ENCODE measurements around the gene KRT76. TPM values are rescaled to one million over a fixed set of nuclear protein-coding genes. Genes with fewer than 3 reads are reported as not detected.

Gene KRT76
- total and polyA plus RNA-seq, 7 donors = not detected

DNA sequence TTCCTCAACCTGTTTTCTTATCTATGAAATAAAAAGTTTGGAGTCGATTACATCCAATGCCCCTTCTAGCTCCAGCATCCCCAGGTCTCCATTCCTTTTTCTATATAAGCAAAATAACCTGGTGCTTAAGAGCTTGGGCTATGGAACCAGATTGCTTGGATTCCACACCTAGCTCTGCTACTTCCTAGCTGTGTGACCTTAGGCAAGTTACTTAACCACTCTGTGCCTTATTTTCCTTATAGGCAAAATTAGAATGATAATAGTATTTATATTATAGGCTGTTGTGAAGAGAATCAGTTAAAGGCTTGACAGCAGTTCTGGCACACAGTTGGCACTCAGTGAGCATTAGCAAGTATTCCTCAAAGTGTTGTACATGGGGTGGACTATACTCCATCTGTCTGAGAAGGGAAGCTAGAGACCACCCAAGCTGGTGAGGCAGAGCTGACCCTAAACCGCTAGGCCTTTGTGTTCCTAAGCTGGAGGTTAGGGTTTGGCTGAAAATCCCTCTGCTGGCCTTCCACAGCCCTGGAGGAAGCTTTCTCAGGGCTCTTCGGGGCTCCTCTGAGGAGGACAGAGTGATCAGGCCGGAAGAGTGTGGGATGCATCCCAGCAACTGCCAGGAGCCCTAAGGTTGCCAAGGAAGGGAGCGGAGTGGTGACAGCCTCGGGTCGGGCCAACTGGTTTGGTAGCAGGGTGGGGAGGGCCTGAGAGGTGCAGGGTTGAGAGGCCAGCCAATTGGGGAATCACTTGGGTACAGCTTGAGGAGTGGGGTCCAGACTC lies 42.8 kb upstream of the KRT76 start:
- Histone ChIP-seq H3K4me1 (no peaks in the 10 kb centered on the region), H3K4me3 (no peak overlapping the region), H3K27ac (no peak overlapping the region), H3K27me3 (ENCODE audit: insufficient read depth in 3 of 3, low read length in 2 of 3) (peaks cover 0 to 58% (median 9%) of the 10 kb centered on the region in 3 donors), H3K36me3 (ENCODE audit: insufficient read depth in 1 of 2, low read depth in 1 of 2) (no peaks in the 10 kb centered on the region), H3K9me3 (no peaks in the 10 kb centered on the region)
- intact Hi-C loops (cut with DNase I) = no loop called here
- 68 to 76% (median 72%) methylated on average over 7 of the region's 7 CpGs for WGBS, 3 donors
- DNase-seq (no peak), ATAC-seq (no peak)
- TF ChIP-seq, protein P1, sequence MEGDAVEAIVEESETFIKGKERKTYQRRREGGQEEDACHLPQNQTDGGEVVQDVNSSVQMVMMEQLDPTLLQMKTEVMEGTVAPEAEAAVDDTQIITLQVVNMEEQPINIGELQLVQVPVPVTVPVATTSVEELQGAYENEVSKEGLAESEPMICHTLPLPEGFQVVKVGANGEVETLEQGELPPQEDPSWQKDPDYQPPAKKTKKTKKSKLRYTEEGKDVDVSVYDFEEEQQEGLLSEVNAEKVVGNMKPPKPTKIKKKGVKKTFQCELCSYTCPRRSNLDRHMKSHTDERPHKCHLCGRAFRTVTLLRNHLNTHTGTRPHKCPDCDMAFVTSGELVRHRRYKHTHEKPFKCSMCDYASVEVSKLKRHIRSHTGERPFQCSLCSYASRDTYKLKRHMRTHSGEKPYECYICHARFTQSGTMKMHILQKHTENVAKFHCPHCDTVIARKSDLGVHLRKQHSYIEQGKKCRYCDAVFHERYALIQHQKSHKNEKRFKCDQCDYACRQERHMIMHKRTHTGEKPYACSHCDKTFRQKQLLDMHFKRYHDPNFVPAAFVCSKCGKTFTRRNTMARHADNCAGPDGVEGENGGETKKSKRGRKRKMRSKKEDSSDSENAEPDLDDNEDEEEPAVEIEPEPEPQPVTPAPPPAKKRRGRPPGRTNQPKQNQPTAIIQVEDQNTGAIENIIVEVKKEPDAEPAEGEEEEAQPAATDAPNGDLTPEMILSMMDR (IDR thresholded peaks at IDR 0.05) = no peak

DNA sequence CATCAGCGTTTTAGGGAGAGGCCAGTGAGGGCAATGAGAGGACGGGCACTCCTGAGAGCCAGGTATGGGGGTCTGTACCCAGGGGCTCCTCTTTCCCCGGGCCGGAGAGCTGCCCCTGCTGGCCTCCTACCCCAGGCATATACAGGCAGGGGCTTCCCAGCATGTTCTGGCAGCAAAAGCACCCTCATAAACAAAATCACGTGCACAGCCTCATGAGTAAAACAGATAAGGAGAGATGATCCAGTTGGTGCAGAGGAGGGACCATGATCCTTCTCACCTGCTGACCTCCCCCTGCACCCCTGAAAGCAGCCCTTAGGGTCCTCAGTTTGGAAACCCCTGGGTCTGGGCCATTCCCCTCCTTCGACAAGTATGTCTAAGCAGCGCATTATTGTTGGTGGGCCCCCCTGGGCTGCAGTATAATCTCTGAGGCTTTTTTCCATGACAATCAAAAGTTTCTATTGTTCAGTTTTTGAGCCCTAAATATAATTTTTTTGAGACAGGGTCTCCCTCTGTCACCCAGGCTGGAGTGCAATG lies 41.8 kb upstream of the KRT76 start:
- intact Hi-C loops (cut with DNase I) = no loop called here
- no peak for ATAC-seq
- TF ChIP-seq, protein P1 (IDR thresholded peaks at IDR 0.05) = no peak
- WGBS, 3 donors = 61 to 67% (median 62%) methylated on average over 7 of the region's 7 CpGs
- Histone ChIP-seq H3K4me3 (no peak overlapping the region), H3K27me3 (ENCODE audit: insufficient read depth in 3 of 3, low read length in 2 of 3) (peaks cover 0 to 53% (median 9%) of the 10 kb centered on the region in 3 donors), H3K9me3 (no peaks in the 10 kb centered on the region), H3K27ac (no peak overlapping the region), H3K36me3 (ENCODE audit: insufficient read depth in 1 of 2, low read depth in 1 of 2) (no peaks in the 10 kb centered on the region), H3K4me1 (no peaks in the 10 kb centered on the region)
- DNase-seq = no peak

DNA sequence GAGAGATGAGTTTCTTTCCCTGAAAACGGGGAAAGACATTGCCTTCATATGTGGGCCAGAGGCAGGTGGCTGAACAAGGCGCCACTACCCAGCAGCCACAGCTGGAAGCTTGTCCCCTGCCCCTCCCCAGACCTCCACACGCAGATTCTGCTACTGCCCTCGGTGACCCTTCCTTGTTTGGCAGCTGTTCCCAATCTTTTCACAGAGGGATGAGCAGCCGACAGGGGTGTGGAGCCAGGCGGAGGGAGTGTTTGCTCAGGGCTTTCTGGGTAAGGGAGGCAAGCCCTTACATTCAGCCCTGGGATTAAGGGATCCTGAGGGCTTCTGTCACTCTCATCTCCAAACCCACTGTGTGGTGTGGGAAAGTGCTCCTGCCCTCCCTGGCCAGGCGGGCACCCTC lies 41.2 kb upstream of the KRT76 start:
- DNase-seq = no peak
- Histone ChIP-seq H3K27ac (no peak overlapping the region), H3K36me3 (ENCODE audit: insufficient read depth in 1 of 2, low read depth in 1 of 2) (no peaks in the 10 kb centered on the region), H3K4me1 (no peaks in the 10 kb centered on the region), H3K27me3 (ENCODE audit: insufficient read depth in 3 of 3, low read length in 2 of 3) (peaks cover 0 to 48% (median 9%) of the 10 kb centered on the region in 3 donors), H3K9me3 (no peaks in the 10 kb centered on the region), H3K4me3 (no peak overlapping the region)
- TF ChIP-seq, protein P1 (IDR thresholded peaks at IDR 0.05) = no peak
- intact Hi-C loops (cut with DNase I) = no loop called here
- WGBS, 3 donors = 30 to 37% (median 30%) methylated on average over 7 of the region's 7 CpGs
- ATAC-seq = no peak

DNA sequence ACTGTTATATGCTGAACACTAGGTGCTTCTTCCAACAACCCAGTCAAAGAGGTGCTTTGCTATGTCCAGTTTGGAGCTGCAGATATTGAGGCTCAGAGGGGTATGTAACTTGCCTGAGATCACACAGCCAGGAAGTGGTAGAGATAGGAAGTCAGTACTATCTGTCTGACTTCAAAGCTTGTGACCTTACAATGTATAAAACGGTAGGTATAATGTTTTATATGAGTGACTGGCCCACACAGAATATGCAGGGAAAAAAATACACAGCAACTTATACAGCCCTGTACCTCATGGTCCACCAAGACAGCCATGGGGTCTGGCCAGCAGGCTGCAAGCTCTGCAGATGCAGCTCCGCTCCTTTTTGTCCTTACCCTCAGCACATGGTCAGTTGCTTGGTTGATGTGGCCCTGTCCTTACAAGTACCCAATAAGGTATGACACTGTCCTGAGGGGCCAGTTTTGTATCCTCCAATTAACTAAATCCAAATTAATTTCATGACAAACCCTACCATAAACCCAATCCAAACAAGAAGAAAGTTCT lies 40.6 kb upstream of the KRT76 start:
- TF ChIP-seq, protein P1 (IDR thresholded peaks at IDR 0.05) = no peak
- Histone ChIP-seq H3K36me3 (ENCODE audit: insufficient read depth in 1 of 2, low read depth in 1 of 2) (no peaks in the 10 kb centered on the region), H3K9me3 (no peaks in the 10 kb centered on the region), H3K4me1 (no peaks in the 10 kb centered on the region), H3K4me3 (no peak overlapping the region), H3K27ac (no peak overlapping the region), H3K27me3 (ENCODE audit: insufficient read depth in 3 of 3, low read length in 2 of 3) (peaks cover 0 to 41% (median 6%) of the 10 kb centered on the region in 3 donors)
- intact Hi-C loops (cut with DNase I) = no loop called here
- DNase-seq = no peak
- 75 to 81% (median 78%) methylated on average over 2 of the region's 2 CpGs for WGBS, 3 donors
- ATAC-seq = no peak
